GM06990 (cell line): ENCODE results near the gene ARL5B.

ENCODE experiments used
- DNase-seq: peaks from one replicate; pipeline ENCODE4 v3.0.0-alpha.2; 2011; ENCODE audit not compliant: insufficient read length; ENCODE audit errors: extremely low read depth
- H3K27me3 ChIP-seq: replicated peaks from 2 replicates; pipeline ENCODE4 v1.6.0; 2011; ENCODE audit warnings: low read length; ENCODE audit not compliant: control insufficient read depth, insufficient read depth
- H3K36me3 ChIP-seq: 2 replicates; pipeline ENCODE4 v1.5.1; 2011; ENCODE audit warnings: low read length; ENCODE audit not compliant: control insufficient read depth, insufficient read depth
- H3K4me3 ChIP-seq: replicated peaks from 2 replicates; pipeline ENCODE4 v1.5.1; 2011; ENCODE audit warnings: low read depth, mild to moderate bottlenecking, control low read depth, low read length
- TF ChIP-seq, protein P1 (sequence below): IDR thresholded peaks from 2 replicates; pipeline ENCODE4 v1.5.1; 2011; ENCODE audit warnings: low read length, control low read depth, mild to moderate bottlenecking, inconsistent platforms; ENCODE audit not compliant: insufficient read depth, poor library complexity, severe bottlenecking

Gene ARL5B, protein sequence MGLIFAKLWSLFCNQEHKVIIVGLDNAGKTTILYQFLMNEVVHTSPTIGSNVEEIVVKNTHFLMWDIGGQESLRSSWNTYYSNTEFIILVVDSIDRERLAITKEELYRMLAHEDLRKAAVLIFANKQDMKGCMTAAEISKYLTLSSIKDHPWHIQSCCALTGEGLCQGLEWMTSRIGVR

DNA sequence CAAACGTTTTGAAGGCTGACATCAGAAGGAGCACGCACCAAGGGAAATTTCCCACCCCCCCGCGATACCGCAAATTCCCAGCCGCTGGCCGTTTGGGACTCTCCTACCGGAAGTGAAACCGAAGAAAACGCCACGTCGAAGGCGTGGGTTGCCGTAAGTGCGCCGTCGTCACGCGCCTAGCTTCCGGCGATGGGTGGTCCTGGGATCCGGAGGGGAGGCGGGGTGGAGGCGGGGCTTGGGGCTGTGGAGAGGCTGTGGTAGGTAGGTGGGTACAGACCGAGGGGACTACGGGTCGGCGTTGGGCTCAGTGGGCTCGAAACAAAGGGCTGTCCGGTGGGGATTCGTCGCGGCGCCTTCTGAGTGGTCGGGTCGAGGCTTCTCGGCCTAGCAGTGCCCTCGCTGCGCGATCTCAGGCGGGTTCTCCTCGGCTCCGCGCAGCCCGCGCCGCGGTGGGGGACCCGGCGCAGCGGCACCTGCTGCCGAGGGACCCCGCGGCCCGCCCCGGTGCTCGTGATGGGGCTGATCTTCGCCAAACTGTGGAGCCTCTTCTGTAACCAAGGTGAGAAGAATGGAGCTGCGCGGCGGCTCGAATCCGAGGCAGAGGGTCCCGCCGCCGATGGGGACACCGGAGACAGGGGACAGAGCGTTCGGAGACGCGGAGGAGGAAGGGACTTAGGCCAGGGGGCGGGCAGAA lies at the start of gene ARL5B:
TSS of gene ARL5B (plus strand) at position 307 of the 694 bp plus-strand sequence. CDS start at position 514, 207 bp downstream.
- no peaks in the 10 kb centered on the region; the same call in 1 of the 2 replicates for H3K36me3 ChIP-seq
- TF ChIP-seq, protein P1, sequence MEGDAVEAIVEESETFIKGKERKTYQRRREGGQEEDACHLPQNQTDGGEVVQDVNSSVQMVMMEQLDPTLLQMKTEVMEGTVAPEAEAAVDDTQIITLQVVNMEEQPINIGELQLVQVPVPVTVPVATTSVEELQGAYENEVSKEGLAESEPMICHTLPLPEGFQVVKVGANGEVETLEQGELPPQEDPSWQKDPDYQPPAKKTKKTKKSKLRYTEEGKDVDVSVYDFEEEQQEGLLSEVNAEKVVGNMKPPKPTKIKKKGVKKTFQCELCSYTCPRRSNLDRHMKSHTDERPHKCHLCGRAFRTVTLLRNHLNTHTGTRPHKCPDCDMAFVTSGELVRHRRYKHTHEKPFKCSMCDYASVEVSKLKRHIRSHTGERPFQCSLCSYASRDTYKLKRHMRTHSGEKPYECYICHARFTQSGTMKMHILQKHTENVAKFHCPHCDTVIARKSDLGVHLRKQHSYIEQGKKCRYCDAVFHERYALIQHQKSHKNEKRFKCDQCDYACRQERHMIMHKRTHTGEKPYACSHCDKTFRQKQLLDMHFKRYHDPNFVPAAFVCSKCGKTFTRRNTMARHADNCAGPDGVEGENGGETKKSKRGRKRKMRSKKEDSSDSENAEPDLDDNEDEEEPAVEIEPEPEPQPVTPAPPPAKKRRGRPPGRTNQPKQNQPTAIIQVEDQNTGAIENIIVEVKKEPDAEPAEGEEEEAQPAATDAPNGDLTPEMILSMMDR = no peak
- no peaks in the 10 kb centered on the region for H3K27me3 ChIP-seq
- peak within 1 kb of the TSS; percentile 86 for H3K4me3 ChIP-seq
- DNase-seq = peak; percentile 98

DNA sequence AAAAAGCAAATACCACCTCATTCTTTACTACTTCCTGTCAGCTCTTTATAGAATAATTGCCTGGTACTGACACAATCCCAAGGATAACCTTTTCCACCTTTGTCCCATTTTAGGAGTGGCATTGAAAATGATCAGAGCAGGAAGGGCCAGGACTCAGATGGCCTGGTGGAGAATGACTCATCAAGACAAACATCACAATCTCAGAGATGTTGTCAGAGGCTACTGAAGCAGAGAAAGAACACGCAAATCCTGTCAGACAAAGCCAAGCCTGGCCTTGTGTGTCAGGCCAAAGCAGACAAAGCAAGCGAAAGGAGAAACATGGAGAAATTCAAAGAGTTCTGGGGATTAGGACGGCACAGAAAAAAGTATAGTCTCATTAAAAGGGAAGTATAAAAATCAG lies 48.7 kb upstream of the ARL5B start:
- DNase-seq = no peak
- Histone ChIP-seq H3K27me3 (no peaks in the 10 kb centered on the region), H3K36me3 (peaks cover 1% of the 10 kb centered on the region; the same call in 1 of the 2 replicates), H3K4me3 (no peak overlapping the region)
- TF ChIP-seq, protein P1 = no peak

DNA sequence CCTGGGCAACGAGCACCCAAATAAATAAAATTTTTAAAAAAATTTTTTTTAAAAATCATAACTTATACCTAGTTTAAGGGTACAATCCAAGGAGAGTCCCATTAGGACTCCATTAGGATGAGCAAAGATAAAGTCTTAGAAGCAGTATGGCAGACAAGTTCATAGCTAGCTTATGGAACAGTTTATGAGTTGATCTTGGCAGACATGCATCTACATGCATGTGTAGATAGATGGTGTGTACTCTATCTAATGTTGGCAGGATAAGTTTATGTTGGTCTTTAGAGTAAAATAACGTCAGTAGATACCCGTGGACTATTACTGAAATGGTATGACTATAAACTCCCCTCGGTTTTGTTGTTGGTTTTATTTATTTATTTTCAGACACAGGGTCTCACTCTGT lies 48.1 kb upstream of the ARL5B start:
- Histone ChIP-seq H3K4me3 (no peak overlapping the region), H3K27me3 (no peaks in the 10 kb centered on the region), H3K36me3 (peaks cover 1% of the 10 kb centered on the region; the same call in 1 of the 2 replicates)
- TF ChIP-seq, protein P1 = no peak
- no peak for DNase-seq

DNA sequence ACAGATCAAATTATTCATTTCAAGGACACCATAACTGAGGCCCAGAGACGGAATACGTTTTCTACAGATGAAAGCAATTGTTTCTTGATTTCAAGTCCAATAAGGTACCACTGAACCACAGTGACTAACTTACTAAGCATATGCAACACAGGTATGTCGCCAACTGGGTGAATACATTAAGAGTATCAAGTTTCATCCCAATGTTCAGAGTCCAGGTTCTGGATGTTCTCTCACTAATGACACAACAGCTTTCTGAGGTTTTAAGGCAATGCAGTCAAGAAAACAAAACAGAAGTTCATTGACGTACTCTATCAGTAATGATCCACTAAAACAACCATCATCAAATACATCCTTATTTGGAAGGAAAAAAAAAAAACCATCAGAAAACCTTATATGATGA lies 43.6 kb upstream of the ARL5B start:
- no peak for DNase-seq
- TF ChIP-seq, protein P1 = no peak
- peaks cover 1% of the 10 kb centered on the region; the same call in 1 of the 2 replicates for H3K36me3 ChIP-seq
- H3K27me3 ChIP-seq = no peaks in the 10 kb centered on the region
- no peak overlapping the region for H3K4me3 ChIP-seq

DNA sequence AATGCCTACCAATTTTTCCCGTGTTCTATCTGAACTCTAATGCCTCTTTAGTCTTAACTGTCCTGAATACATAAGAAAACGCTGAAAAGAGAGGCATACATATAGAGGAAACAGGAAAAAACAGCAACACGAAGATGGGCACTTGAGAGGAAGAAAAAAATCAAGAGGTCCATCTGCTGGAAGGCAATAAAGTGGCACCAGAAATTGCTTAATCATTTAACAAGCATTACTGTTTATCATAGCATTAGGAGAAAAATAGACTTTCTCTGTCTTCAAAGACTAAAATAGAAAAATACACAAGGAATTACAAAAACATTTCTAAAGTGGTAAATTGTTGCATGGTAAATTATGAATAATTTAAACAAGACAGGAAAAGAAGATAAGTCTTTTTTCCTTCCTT lies 42.9 kb upstream of the ARL5B start:
- Histone ChIP-seq H3K4me3 (no peak overlapping the region), H3K27me3 (no peaks in the 10 kb centered on the region), H3K36me3 (peaks cover 2% of the 10 kb centered on the region; the same call in 1 of the 2 replicates)
- DNase-seq = no peak
- TF ChIP-seq, protein P1 = no peak
